Esophagus squamous epithelium (tissue), 4 donors: ENCODE data around the gene TIMM44.

ENCODE experiments used
- POLR2A ChIP-seq, 4 donors: fragments of 450-650 bp; IDR thresholded peaks; one replicate each; pipeline ENCODE4 v1.6.1; 2017; ENCODE audit warnings: antibody characterized with exemption in 4 of 4, mild to moderate bottlenecking in 4 of 4, moderate library complexity in 3 of 4
- TF ChIP-seq, protein P1 (sequence below), 6 experiments: fragments of 450-650 bp in 4 of 6; fragments of 200-600 bp in 2 of 6; sonication (generic) in 2 of 6; IDR thresholded peaks; one replicate each; pipeline ENCODE4 v1.5.1; 2016 to 2019; ENCODE audit warnings: antibody characterized with exemption in 6 of 6, mild to moderate bottlenecking in 4 of 6, moderate library complexity in 4 of 6

DNA sequence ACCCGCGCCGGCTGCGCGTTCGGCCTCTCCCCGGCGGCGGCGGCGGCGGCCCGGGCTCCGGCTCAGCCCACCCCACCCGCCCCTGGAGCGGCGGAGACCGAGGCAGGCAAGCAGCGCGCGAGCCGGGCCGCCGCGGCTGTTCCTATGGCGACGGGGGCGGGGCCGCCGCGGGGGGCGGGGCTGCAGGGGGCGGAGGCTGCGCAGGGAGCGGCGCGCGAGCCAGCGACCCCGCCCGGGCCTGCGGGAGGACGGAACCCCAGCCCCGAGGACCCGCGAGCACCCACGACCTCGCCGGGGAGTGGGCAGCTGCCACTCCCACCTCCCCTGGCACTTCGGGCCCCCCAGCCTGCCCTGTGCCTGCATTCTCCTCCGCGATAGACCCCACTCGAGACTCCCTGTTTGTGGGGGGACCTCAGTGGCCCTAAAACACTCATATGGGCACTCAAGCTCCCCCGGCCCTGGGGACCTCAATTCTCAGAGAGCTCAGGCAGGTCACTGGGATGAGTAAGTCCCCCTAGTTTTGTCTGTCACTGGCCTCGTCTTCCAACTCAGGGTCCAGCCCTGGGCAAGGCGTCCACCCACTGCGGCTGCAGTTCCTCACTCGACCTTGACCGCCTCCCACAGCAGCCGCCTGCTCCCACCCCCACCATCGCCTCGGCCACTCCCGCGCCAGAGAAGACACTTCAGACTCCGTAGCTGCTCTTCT, 17.3 kb downstream of the TIMM44 start, which contains the start of gene CTXN1:
- no peak for TF ChIP-seq POLR2A (IDR thresholded peaks at IDR 0.05)
- TF ChIP-seq, protein P1, sequence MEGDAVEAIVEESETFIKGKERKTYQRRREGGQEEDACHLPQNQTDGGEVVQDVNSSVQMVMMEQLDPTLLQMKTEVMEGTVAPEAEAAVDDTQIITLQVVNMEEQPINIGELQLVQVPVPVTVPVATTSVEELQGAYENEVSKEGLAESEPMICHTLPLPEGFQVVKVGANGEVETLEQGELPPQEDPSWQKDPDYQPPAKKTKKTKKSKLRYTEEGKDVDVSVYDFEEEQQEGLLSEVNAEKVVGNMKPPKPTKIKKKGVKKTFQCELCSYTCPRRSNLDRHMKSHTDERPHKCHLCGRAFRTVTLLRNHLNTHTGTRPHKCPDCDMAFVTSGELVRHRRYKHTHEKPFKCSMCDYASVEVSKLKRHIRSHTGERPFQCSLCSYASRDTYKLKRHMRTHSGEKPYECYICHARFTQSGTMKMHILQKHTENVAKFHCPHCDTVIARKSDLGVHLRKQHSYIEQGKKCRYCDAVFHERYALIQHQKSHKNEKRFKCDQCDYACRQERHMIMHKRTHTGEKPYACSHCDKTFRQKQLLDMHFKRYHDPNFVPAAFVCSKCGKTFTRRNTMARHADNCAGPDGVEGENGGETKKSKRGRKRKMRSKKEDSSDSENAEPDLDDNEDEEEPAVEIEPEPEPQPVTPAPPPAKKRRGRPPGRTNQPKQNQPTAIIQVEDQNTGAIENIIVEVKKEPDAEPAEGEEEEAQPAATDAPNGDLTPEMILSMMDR (IDR thresholded peaks at IDR 0.05): peak in 2 of 6 experiments; percentile 10 to 17
